ENCODE results near the gene ADGRA1.

The ADGRA1 gene

DNA sequence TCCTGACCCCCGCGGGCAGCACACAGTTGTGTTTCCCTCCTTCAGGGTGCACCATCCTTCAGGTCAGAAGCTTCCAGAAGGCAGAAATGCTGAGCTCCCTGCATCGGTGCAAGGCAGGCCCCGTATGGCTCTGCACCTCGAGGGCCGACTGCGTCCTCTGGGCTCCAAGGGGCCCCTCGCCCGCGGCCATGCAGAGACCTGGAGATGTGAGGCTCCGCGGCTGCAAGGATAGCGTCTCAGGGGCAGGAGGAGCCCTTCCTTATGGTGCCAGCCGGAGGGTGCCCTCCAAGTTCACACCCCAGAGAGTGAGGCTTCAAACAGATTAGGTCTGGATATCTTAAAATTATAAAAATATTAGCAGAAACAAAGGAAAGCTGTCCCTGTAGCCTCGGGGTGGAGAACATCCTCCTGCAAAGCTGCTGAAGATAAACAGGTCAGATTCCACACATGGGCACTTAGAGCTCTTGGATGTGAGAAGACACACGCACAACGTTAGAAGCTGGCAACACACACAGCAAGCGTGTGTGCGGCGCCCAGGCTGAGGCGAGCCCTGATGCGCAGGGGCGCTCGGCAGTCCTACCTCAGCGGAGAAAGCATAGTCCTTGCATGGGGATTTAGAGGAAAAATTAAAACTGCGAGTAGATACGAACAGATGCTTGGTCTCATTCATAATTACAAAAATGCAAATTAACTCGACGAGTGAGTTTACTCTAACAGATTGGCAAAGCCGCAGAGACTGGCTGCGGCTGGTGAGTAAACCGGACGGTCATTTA lies 92.7 kb downstream of the ADGRA1 start:
- Histone ChIP-seq H3K36me3 (ENCODE audit: control insufficient read depth, insufficient read depth, low read length) (peaks cover 24% of the 10 kb centered on the region), H3K4me1 (ENCODE audit: control insufficient read depth, insufficient read depth, low read length) (no peaks in the 10 kb centered on the region), H3K9ac (ENCODE audit: low read depth, low read length) (no peak overlapping the region), H3K27me3 (ENCODE audit: control insufficient read depth, insufficient read depth, low read length) (no peaks in the 10 kb centered on the region), H3K4me3 (ENCODE audit: low read depth, low read length) (no peak overlapping the region), H3K9me3 (ENCODE audit: control insufficient read depth, insufficient read depth, low read length) (no peaks in the 10 kb centered on the region)

DNA sequence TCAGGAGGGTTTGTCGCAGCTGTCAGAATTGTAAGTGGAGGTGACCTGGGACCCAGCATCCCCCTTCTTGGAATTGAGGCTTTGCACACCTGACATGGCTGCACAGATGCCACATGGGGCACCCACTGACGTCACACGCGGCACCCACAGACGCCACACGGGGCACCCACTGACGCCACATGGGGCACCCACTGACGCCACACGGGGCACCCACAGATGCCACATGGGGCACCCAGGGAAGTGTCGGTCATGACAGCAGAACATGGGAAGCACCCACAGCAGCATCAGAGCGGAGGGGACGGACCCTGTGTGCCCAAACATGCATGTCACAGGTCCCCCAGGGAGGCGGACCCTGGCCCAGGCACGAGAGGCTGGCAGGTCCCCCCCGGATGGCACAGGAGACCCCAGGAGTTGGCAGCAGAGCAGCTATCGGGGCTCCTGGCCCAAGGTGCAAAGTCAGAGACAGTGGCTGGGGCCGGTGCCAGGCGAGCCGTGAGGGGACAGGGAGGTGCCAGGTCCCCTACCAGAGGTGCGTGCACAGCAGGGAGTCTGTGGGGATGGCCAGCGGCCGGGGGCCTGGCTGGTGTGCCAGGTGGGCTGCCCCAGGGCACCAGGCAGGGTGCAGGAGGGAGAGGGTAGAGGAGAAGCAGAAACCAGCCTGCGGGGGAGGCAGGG lies 93.4 kb downstream of the ADGRA1 start:
- no peaks in the 10 kb centered on the region for H3K27me3 ChIP-seq (ENCODE audit: control insufficient read depth, insufficient read depth, low read length)

More for the DNA sequence above, 93.4 kb downstream of the ADGRA1 start:
- Histone ChIP-seq H3K4me3 (ENCODE audit: low read depth, low read length) (no peak overlapping the region), H3K36me3 (ENCODE audit: control insufficient read depth, insufficient read depth, low read length) (peaks cover 24% of the 10 kb centered on the region), H3K4me1 (ENCODE audit: control insufficient read depth, insufficient read depth, low read length) (no peaks in the 10 kb centered on the region), H3K9ac (ENCODE audit: low read depth, low read length) (no peak overlapping the region), H3K9me3 (ENCODE audit: control insufficient read depth, insufficient read depth, low read length) (no peaks in the 10 kb centered on the region)

Measured in iPS-15b (cell line).